Fibroblast of pulmonary artery (primary cell): Measurements from ENCODE around the gene SPTBN1.

Experiments used
- DNase-seq: peaks from one replicate; pipeline ENCODE4 v3.0.0-alpha.2; 2010; ENCODE audit warnings: low read depth
- H3K4me3 ChIP-seq: replicated peaks from 2 replicates; pipeline ENCODE4 v1.5.1; 2011; ENCODE audit warnings: low read depth, mild to moderate bottlenecking, control low read depth, low read length, moderate library complexity
- TF ChIP-seq, protein P1 (sequence below): IDR thresholded peaks from 2 replicates; pipeline ENCODE4 v1.5.1; 2011; ENCODE audit warnings: mild to moderate bottlenecking, control low read depth, low read length, inconsistent platforms; ENCODE audit errors: missing control alignments

Gene SPTBN1

DNA sequence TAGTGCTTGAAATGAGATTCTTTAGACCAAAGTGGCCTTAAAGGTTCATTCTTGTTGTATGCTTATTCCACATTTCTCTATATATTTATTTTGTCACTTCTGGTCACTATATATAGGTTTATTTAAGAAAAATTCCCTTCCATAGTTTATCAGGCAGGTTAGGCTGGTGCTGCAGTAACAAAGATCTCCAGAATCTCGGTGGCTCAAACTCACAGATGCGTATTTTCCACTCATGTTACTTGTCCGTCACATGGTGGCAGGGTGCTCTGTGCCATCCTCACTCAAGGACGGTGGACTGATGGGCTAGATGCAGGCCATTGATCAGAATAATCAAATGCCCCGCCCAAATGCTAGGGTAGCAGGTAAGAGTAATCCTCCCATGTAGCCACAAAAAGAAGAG lies 19.8 kb downstream of the SPTBN1 start:
- TF ChIP-seq, protein P1, sequence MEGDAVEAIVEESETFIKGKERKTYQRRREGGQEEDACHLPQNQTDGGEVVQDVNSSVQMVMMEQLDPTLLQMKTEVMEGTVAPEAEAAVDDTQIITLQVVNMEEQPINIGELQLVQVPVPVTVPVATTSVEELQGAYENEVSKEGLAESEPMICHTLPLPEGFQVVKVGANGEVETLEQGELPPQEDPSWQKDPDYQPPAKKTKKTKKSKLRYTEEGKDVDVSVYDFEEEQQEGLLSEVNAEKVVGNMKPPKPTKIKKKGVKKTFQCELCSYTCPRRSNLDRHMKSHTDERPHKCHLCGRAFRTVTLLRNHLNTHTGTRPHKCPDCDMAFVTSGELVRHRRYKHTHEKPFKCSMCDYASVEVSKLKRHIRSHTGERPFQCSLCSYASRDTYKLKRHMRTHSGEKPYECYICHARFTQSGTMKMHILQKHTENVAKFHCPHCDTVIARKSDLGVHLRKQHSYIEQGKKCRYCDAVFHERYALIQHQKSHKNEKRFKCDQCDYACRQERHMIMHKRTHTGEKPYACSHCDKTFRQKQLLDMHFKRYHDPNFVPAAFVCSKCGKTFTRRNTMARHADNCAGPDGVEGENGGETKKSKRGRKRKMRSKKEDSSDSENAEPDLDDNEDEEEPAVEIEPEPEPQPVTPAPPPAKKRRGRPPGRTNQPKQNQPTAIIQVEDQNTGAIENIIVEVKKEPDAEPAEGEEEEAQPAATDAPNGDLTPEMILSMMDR, result no peak
- no peak overlapping the region for H3K4me3 ChIP-seq
- no peak for DNase-seq

DNA sequence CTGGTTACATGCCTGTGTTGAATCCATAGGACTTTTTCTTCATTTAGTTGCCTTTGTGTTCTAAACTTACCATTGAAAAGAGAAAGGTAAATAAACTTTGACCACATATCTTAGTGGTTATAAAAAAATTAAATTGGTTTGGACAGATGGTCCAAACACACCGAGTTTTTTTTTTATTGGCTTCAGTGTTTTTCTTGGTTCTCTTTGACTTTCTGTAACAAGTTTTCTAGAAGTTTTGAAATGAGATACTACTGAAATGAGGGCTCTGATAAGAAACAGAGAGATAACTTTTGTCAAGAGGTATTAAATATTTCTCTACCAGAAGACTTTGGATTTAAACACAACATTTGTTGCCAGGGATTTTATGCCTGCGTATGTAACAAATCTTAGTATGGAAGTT lies 20.7 kb downstream of the SPTBN1 start:
- TF ChIP-seq, protein P1, result no peak
- no peak overlapping the region for H3K4me3 ChIP-seq
- DNase-seq, result no peak

DNA sequence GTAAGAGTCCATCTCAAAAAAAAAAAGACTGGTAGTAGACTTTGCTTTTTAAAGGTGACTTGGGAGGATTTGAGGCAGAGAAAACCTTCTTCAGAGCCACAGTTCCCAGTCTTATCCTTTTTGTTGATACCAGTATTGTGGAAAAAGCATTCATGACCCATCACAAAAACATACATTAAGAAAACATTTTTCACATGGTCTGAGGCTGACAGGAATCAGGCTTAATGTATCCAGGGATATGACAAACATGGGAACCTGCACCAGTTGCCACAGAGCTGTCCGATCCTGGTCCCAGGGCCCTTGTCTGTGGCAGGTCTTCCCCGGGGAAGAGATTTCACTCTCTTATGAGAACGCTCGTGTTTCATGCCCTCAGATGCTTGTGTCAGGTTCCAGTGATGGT lies 21.8 kb downstream of the SPTBN1 start:
- H3K4me3 ChIP-seq, result no peak overlapping the region
- TF ChIP-seq, protein P1, result no peak
- no peak for DNase-seq

DNA sequence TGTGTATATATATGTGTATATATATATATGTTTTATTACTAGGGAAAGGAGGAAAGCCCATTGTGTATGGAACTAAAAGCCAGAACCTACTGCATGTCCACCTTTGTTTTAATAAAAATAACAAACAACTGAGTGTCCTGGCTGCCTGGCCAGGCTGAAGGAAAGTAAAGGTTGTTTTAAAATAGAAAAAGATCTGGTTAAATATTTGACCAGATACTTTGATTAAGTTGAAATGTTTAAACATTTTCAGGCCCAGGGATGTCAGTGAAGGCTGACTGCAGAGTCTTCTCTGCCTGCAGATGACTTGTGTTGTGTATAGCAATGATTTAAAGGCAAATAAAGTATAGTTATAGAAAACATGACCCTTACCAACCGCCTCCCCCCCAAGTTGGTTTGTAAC lies 22.8 kb downstream of the SPTBN1 start:
- TF ChIP-seq, protein P1, result no peak
- no peak overlapping the region for H3K4me3 ChIP-seq
- no peak for DNase-seq

DNA sequence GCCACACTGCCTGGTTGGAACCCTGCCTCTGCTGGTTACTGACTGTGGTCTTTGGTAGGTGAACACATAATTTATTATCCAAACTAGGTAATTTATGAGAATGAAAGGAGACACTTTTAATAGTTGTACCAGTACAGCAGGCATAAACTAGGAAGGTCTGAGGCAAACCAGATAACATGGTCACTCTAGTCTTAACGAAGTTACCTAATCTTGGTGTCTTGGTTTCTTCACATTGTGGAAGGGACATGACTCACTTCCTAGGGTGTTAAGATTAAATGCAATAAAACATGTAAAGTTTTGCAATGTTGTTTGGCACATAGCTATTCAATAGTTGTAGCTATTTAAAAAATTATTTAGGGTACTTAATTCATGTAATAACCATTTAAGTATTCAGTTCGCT lies 23.3 kb downstream of the SPTBN1 start:
- DNase-seq, result peak; percentile 90
- no peak overlapping the region for H3K4me3 ChIP-seq
- TF ChIP-seq, protein P1, result no peak

DNA sequence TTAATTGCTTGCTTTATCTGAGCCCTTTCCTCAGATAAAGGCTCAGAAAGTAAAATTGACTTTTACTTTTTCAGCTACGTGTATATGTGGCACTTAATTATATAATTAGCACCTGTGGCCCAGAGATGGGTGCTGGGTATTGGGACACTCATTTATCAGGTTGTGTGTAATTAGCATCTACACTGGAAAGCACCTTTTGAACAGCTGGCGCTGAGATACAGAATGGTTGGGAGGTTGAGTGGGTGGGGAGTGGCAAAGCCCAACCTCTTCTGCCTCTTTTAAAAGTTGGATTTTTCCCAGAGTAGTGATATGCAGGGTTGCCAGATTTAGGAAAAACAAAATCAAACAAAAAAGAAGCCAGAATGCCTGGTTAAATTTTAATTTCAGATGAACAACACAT lies 23.9 kb downstream of the SPTBN1 start:
- DNase-seq, result no peak
- H3K4me3 ChIP-seq, result no peak overlapping the region
- TF ChIP-seq, protein P1, result no peak

DNA sequence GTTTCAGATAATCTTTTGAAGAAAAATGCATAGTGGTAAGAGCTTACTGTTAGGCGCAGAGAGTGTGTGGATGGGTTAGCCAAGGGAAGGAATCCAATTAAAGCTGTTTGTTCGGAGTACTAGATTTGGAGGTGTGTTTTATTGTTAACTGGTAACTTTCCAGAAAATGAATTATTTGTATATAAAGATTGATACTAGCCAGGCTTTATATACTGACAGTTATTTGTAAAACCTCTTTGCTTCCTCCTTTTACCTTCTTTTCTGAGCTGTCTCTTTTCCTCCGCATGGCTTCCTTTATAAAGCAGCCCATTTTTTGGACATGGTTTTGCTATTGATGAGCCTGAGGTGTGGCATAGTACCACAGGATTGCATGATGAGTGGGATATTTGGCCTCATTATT lies 25.6 kb downstream of the SPTBN1 start:
- no peak overlapping the region for H3K4me3 ChIP-seq
- TF ChIP-seq, protein P1, result no peak
- no peak for DNase-seq
